ENCODE measurements around the gene AURKAIP1.

GRCh38 chr1:1377540-1378205, 2.7 kb upstream of the AURKAIP1 start:
- no peak for TF ChIP-seq EZH2 (IDR thresholded peaks at IDR 0.05; ENCODE audit: insufficient read depth, poor library complexity, severe bottlenecking)
- no peak for TF ChIP-seq EZH2phosphoT487 (IDR thresholded peaks at IDR 0.05; ENCODE audit: insufficient read depth, low read depth)

All from GM23248 (cell line).